MM.1S (cell line): ENCODE data around the gene PDSS2.

Experiments used
- DNase-seq: peaks from one replicate; pipeline ENCODE4 v3.0.0-alpha.2; 2015
- H2AFZ ChIP-seq: fragments of 300-600 bp; sonication (generic); 2 replicates; pipeline ENCODE4 v1.6.0; 2016; ENCODE audit warnings: antibody characterized with exemption, low read length
- H3F3A ChIP-seq: fragments of 300-600 bp; sonication (generic); 2 replicates; pipeline ENCODE4 v1.6.1; 2016; ENCODE audit warnings: mild to moderate bottlenecking, antibody characterized with exemption, low read length, moderate library complexity, mixed read lengths; ENCODE audit not compliant: insufficient read depth
- H3K27ac ChIP-seq: fragments of 300-600 bp; sonication (generic); 2 replicates; pipeline ENCODE4 v1.5.1; 2016; ENCODE audit warnings: mild to moderate bottlenecking, low read length
- H3K27me3 ChIP-seq: fragments of 300-600 bp; sonication (generic); replicated peaks from 2 replicates; pipeline ENCODE4 v1.6.0; 2016; ENCODE audit warnings: low read length; ENCODE audit not compliant: insufficient read depth
- H3K36me3 ChIP-seq: fragments of 300-600 bp; sonication (generic); replicated peaks from 2 replicates; pipeline ENCODE4 v1.6.1; 2016; ENCODE audit warnings: mild to moderate bottlenecking, low read length, mixed read lengths; ENCODE audit not compliant: insufficient read depth
- H3K4me1 ChIP-seq: fragments of 300-600 bp; sonication (generic); 2 replicates; pipeline ENCODE4 v1.6.1; 2016; ENCODE audit warnings: low read length, mixed read lengths
- H3K4me2 ChIP-seq: fragments of 300-600 bp; sonication (generic); 2 replicates; pipeline ENCODE4 v1.6.0; 2016; ENCODE audit warnings: low read depth, low read length
- H3K4me3 ChIP-seq: fragments of 300-600 bp; sonication (generic); 2 replicates; pipeline ENCODE4 v1.5.1; 2016; ENCODE audit warnings: low read length, mixed read lengths
- H3K79me2 ChIP-seq: fragments of 300-600 bp; sonication (generic); 2 replicates; pipeline ENCODE4 v1.6.1; 2016; ENCODE audit warnings: mixed run types, low read length, mixed read lengths
- H3K9ac ChIP-seq: fragments of 300-600 bp; sonication (generic); 2 replicates; pipeline ENCODE4 v1.6.1; 2016; ENCODE audit warnings: low read length, mixed read lengths
- H3K9me2 ChIP-seq: fragments of 300-600 bp; sonication (generic); replicated peaks from 2 replicates; pipeline ENCODE4 v1.6.1; 2016; ENCODE audit warnings: mild to moderate bottlenecking, low read length, mixed read lengths; ENCODE audit not compliant: insufficient read depth
- H3K9me3 ChIP-seq: fragments of 300-600 bp; sonication (generic); replicated peaks from 2 replicates; pipeline ENCODE4 v1.6.1; 2016; ENCODE audit warnings: mild to moderate bottlenecking, low read length, mixed read lengths; ENCODE audit not compliant: insufficient read depth
- H4K20me1 ChIP-seq: fragments of 300-600 bp; sonication (generic); 2 replicates; pipeline ENCODE4 v1.6.1; 2016; ENCODE audit warnings: mild to moderate bottlenecking, low read length, moderate library complexity, mixed read lengths; ENCODE audit not compliant: insufficient read depth
- EZH2 ChIP-seq: fragments of 300-600 bp; sonication (generic); optimal IDR thresholded peaks from 2 replicates; pipeline ENCODE3; 2017; ENCODE audit warnings: low read depth, mild to moderate bottlenecking, antibody characterized with exemption, low read length, mixed read lengths
- EZH2phosphoT487 ChIP-seq: fragments of 300-600 bp; sonication (generic); IDR thresholded peaks from 2 replicates; pipeline ENCODE4 v1.6.1; 2018; ENCODE audit warnings: antibody characterized with exemption, low read length
- TF ChIP-seq, protein P1 (sequence below): fragments of 300-600 bp; sonication (generic); IDR thresholded peaks from 2 replicates; pipeline ENCODE4 v1.5.1; 2016; ENCODE audit warnings: antibody characterized with exemption, low read length, mixed read lengths

The PDSS2 gene

DNA sequence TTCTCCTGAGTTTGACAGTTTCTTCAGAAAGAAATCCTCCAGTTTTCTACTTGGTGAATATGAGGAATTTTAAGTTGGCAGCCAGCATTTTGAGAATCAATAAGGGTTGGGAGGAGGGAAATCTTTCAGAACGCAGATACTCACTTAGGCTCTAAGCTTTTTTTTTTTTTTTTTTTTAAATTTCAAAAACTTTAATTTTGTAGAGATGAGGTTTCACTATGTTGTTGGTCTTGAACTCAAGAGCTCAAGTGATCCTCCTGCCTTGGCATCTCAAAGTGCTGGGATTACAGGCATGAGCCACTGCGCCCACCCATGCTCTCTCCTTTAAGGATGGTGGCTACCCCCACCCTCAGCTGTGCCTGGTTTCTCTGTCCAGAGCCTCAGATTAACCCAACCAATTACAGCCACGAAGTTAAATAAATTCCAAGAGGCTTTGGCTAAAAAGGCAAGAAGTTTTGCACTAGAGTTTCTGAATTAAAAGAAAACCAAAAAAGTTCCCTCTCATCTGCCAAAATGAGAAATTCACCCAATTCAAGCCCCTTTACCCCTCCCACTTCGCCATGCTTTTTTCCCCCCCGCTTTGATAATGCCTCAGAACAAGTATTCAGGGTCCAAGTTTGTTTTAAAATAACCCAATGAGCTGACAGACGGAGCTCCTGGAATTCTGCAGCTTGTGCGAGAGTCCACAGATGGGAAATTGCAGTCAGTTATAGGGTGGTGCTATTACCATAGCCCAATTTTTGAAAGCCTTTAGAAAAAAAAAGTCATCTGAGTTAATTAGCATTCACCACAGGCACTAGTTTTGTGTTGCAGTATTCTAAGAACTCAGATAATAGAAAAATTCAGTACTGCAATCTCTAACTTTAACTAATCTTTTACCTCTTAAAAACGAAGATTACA, 249.7 kb downstream of the PDSS2 start:
- no peaks in the 10 kb centered on the region for H3K36me3 ChIP-seq
- H3F3A ChIP-seq: no peaks in the 10 kb centered on the region
- no peak overlapping the region for H3K9ac ChIP-seq
- H3K4me1 ChIP-seq: no peaks in the 10 kb centered on the region
- no peaks in the 10 kb centered on the region for H3K9me3 ChIP-seq
- H3K27me3 ChIP-seq: no peaks in the 10 kb centered on the region
- no peak for TF ChIP-seq EZH2phosphoT487
- DNase-seq: no peak
- H4K20me1 ChIP-seq: no peaks in the 10 kb centered on the region
- H3K4me2 ChIP-seq: no peak overlapping the region
- H3K9me2 ChIP-seq: no peaks in the 10 kb centered on the region
- no peaks in the 10 kb centered on the region for H3K79me2 ChIP-seq
- no peak overlapping the region for H2AFZ ChIP-seq
- no peak overlapping the region for H3K4me3 ChIP-seq
- no peak overlapping the region for H3K27ac ChIP-seq

DNA sequence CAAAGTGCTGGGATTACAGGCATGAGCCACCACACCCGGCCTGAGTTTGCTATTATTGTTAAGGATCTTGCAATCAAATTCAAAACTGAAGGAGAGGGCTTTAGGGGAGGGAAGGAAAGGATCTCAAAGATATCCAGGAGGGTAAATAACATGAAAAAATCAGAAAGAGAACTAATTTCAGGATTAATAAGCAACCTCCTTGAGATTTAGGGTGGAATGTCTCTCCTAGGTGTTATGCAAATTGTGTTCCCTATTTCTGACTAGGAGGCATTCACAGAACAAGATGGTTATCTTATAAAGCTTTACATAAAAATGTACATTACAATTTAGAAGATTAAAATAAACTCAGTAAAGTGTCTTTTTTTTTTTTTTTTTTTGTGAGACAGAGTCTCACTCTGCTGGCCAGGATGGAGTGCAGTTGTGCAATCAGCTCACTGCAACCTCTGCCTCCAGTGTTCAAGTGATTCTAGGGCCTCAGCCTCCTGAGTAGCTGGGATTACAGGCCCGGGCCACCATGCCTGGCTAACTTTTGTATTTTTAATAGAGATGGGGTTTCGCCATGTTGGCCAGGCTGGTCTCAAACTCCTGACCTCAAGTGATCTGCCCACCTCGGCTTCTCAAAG, 252.0 kb downstream of the PDSS2 start:
- Histone ChIP-seq H3K9ac (no peak overlapping the region), H3K9me3 (no peaks in the 10 kb centered on the region), H3K27ac (no peak overlapping the region), H4K20me1 (no peaks in the 10 kb centered on the region), H3K27me3 (no peaks in the 10 kb centered on the region), H3K4me3 (no peak overlapping the region), H2AFZ (no peak overlapping the region), H3K79me2 (no peaks in the 10 kb centered on the region), H3K4me2 (no peak overlapping the region), H3F3A (no peaks in the 10 kb centered on the region), H3K9me2 (no peaks in the 10 kb centered on the region), H3K36me3 (no peaks in the 10 kb centered on the region), H3K4me1 (no peaks in the 10 kb centered on the region)
- TF ChIP-seq, protein P1, sequence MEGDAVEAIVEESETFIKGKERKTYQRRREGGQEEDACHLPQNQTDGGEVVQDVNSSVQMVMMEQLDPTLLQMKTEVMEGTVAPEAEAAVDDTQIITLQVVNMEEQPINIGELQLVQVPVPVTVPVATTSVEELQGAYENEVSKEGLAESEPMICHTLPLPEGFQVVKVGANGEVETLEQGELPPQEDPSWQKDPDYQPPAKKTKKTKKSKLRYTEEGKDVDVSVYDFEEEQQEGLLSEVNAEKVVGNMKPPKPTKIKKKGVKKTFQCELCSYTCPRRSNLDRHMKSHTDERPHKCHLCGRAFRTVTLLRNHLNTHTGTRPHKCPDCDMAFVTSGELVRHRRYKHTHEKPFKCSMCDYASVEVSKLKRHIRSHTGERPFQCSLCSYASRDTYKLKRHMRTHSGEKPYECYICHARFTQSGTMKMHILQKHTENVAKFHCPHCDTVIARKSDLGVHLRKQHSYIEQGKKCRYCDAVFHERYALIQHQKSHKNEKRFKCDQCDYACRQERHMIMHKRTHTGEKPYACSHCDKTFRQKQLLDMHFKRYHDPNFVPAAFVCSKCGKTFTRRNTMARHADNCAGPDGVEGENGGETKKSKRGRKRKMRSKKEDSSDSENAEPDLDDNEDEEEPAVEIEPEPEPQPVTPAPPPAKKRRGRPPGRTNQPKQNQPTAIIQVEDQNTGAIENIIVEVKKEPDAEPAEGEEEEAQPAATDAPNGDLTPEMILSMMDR: no peak
- TF ChIP-seq EZH2phosphoT487 (no peak), EZH2 (no peak)
- no peak for DNase-seq

DNA sequence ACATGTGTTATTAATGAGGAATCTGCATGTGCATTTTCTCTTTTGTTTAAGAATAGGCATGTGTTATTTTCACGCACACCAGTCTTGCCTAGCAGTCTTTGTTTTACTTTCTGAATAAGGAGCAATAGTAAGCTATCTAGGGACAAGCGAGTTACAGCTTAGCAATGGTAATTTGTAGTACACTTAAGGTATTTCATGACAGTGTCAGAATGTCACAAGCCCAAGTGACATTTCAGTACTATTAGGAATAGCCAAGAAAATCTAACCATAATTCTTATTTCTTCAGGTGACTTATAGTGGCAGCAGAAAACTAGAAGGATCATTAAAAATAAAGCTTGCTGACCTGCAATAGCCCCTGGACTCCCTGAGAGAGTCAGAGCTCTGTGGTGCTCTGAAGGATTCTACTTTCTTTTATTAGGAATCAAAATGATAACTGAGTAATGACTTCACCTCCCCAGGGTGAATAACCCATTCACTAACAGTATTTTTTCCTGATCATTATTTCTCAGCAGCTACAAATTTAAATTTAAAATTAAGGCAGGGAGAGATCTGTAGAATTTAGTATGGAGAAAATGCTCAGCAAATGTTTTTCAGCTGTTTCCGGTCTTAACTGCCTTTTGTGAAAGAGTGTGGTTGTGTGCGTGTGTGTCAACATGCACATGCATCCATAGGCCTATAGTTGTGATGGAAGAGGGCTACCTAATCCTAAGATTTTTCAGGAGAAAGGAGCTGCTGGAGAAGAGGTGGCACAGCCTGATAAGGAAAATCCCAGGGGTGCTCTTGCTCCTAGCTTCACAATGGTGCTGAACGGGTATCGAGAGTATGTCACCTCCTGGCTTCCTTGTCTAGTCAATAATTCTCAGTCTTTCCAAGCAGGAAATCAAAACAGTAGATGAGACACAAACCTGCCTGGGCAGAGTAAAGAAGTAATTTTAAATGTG, 254.0 kb downstream of the PDSS2 start:
- Histone ChIP-seq H3K36me3 (no peaks in the 10 kb centered on the region), H3K27ac (no peak overlapping the region), H3K4me1 (no peaks in the 10 kb centered on the region), H3K79me2 (no peaks in the 10 kb centered on the region), H4K20me1 (no peaks in the 10 kb centered on the region), H3K9me3 (no peaks in the 10 kb centered on the region), H3K9ac (no peak overlapping the region), H3K4me3 (no peak overlapping the region), H3F3A (no peaks in the 10 kb centered on the region), H3K4me2 (no peak overlapping the region), H3K9me2 (no peaks in the 10 kb centered on the region), H2AFZ (no peak overlapping the region), H3K27me3 (no peaks in the 10 kb centered on the region)
- no peak for DNase-seq
- TF ChIP-seq, protein P1: no peak
- TF ChIP-seq EZH2 (no peak), EZH2phosphoT487 (no peak)
